Muscle layer of duodenum (tissue), 2 donors: ENCODE data around the gene KRT23.

ENCODE experiments used
- H3K27ac ChIP-seq: one replicate; pipeline ENCODE4 v1.7.0; 2013; ENCODE audit warnings: mild to moderate bottlenecking, low read length
- H3K27me3 ChIP-seq: one replicate; pipeline ENCODE4 v1.7.0; 2013; ENCODE audit warnings: low read depth, mild to moderate bottlenecking, control low read depth, low read length
- H3K36me3 ChIP-seq, 2 donors: one replicate each; pipeline ENCODE4 v1.7.0; 2013; ENCODE audit warnings: low read length in 2 of 2, control low read depth in 1 of 2, mild to moderate bottlenecking in 1 of 2; ENCODE audit not compliant: insufficient read depth in 2 of 2, control insufficient read depth in 1 of 2
- H3K4me1 ChIP-seq, 2 donors: one replicate each; pipeline ENCODE4 v1.7.0; 2013; ENCODE audit warnings: low read length in 2 of 2, mild to moderate bottlenecking in 2 of 2, control low read depth in 1 of 2, moderate library complexity in 1 of 2; ENCODE audit not compliant: insufficient read depth in 2 of 2, control insufficient read depth in 1 of 2
- H3K4me3 ChIP-seq, 2 donors: one replicate each; pipeline ENCODE4 v1.7.0; 2013; ENCODE audit warnings: low read length in 2 of 2, low read depth in 1 of 2, mild to moderate bottlenecking in 1 of 2
- H3K9me3 ChIP-seq, 2 donors: one replicate each; pipeline ENCODE4 v1.7.0; 2013; ENCODE audit warnings: low read length in 2 of 2, control low read depth in 1 of 2, mild to moderate bottlenecking in 1 of 2; ENCODE audit not compliant: control insufficient read depth in 1 of 2
- donor health status: healthy.

The KRT23 gene

GRCh38 chr17:40937384-40937819 is at the start of gene KRT23:
TSS of gene KRT23 (minus strand) at chr17:40937646. CDS start at chr17:40936603, 1,043 bp downstream.
- Histone ChIP-seq H3K4me1 (peaks cover 0 to 4% of the 10 kb centered on the region in 2 donors), H3K27me3 (no peaks in the 10 kb centered on the region), H3K4me3 (no peak within 1 kb of the TSS), H3K36me3 (no peaks in the 10 kb centered on the region), H3K27ac (no peak within 1 kb of the TSS), H3K9me3 (no peaks in the 10 kb centered on the region)

GRCh38 chr17:40986920-40987319 is 49.5 kb upstream of the KRT23 start:
- H3K4me1 ChIP-seq: no peaks in the 10 kb centered on the region
- no peak overlapping the region for H3K27ac ChIP-seq
- H3K9me3 ChIP-seq: no peaks in the 10 kb centered on the region
- H3K36me3 ChIP-seq: no peaks in the 10 kb centered on the region
- no peak overlapping the region for H3K4me3 ChIP-seq
- no peaks in the 10 kb centered on the region for H3K27me3 ChIP-seq

- H3K36me3 ChIP-seq: no peaks in the 10 kb centered on the region
- peaks cover 0 to 7% of the 10 kb centered on the region in 2 donors for H3K4me1 ChIP-seq
- no peaks in the 10 kb centered on the region for H3K9me3 ChIP-seq
- no peaks in the 10 kb centered on the region for H3K27me3 ChIP-seq
- H3K4me3 ChIP-seq: no peak within 1 kb of the TSS
- no peak within 1 kb of the TSS for H3K27ac ChIP-seq
Measured at GRCh38 chr17:40984226-40984625, 46.8 kb upstream of the KRT23 start, which contains the start of gene KRT40. TSS of gene KRT40 (minus strand) at chr17:40984326. CDS start at chr17:40984273, 53 bp downstream.

GRCh38 chr17:40981115-40981514 is 43.7 kb upstream of the KRT23 start:
- Histone ChIP-seq H3K4me3 (no peak overlapping the region), H3K4me1 (peaks cover 0 to 7% of the 10 kb centered on the region in 2 donors), H3K27ac (no peak overlapping the region), H3K36me3 (no peaks in the 10 kb centered on the region), H3K9me3 (no peaks in the 10 kb centered on the region), H3K27me3 (no peaks in the 10 kb centered on the region)

- H3K36me3 ChIP-seq: no peaks in the 10 kb centered on the region
- H3K27me3 ChIP-seq: no peaks in the 10 kb centered on the region
- H3K27ac ChIP-seq: no peak overlapping the region
- H3K4me1 ChIP-seq: peaks cover 0 to 7% of the 10 kb centered on the region in 2 donors
- no peaks in the 10 kb centered on the region for H3K9me3 ChIP-seq
- H3K4me3 ChIP-seq: no peak overlapping the region
Measured at GRCh38 chr17:40980596-40980995, 43.1 kb upstream of the KRT23 start.

DNA sequence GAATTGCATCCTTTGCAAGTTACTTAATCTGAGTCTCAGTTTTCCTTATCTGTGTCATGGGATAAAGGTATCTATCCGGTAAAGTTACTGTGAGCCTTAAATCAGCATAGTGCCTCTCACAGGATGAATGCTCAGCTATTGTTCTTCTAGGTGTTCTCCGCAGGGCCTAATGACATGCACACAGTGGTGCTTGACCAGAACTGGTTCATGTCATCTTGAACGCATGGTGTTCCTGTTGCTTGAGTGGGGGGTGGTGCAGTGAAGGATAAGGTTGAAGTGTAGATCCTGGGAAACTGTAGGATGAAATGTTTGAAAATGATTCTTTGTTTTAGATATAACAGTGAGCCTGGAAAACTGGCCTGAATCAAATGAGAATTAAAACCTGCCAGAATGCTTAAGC is 42.7 kb upstream of the KRT23 start:
- H3K36me3 ChIP-seq: no peaks in the 10 kb centered on the region
- no peaks in the 10 kb centered on the region for H3K27me3 ChIP-seq
- no peak overlapping the region for H3K4me3 ChIP-seq
- no peaks in the 10 kb centered on the region for H3K9me3 ChIP-seq
- no peak overlapping the region for H3K27ac ChIP-seq
- peaks cover 0 to 7% of the 10 kb centered on the region in 2 donors for H3K4me1 ChIP-seq

- Histone ChIP-seq H3K9me3 (no peaks in the 10 kb centered on the region), H3K27me3 (no peaks in the 10 kb centered on the region), H3K36me3 (no peaks in the 10 kb centered on the region), H3K4me3 (no peak overlapping the region), H3K27ac (no peak overlapping the region), H3K4me1 (peaks cover 0 to 7% of the 10 kb centered on the region in 2 donors)
Measured at GRCh38 chr17:40978575-40979151, 41.2 kb upstream of the KRT23 start.

GRCh38 chr17:40975516-40975915 is 38.1 kb upstream of the KRT23 start:
- Histone ChIP-seq H3K27ac (no peak overlapping the region), H3K36me3 (no peaks in the 10 kb centered on the region), H3K4me3 (no peak overlapping the region), H3K9me3 (no peaks in the 10 kb centered on the region), H3K4me1 (peaks cover 0 to 1% of the 10 kb centered on the region in 2 donors), H3K27me3 (no peaks in the 10 kb centered on the region)

DNA sequence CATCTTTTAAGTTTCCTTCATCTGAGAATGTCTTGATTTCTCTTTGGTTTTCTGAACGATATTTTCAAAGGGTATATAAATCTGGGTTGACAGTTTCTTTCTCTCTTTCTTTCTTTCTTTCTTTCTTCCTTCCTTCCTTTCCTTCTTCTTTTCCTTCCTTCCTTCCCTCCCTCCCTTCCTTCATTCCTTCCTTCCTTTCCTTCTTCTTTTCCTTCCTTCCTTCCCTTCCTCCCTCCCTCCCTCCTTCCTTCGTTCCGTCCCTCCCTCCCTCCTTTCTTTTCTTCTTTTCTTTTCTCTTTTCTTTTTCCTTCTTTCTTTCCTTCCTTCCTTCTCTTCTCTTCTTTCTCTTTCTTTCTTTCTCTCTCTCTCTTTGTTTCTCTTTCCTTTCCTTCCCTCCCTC is 36.9 kb upstream of the KRT23 start:
- H3K36me3 ChIP-seq: no peaks in the 10 kb centered on the region
- no peak overlapping the region for H3K27ac ChIP-seq
- H3K4me1 ChIP-seq: no peaks in the 10 kb centered on the region
- no peaks in the 10 kb centered on the region for H3K9me3 ChIP-seq
- no peaks in the 10 kb centered on the region for H3K27me3 ChIP-seq
- no peak overlapping the region for H3K4me3 ChIP-seq

DNA sequence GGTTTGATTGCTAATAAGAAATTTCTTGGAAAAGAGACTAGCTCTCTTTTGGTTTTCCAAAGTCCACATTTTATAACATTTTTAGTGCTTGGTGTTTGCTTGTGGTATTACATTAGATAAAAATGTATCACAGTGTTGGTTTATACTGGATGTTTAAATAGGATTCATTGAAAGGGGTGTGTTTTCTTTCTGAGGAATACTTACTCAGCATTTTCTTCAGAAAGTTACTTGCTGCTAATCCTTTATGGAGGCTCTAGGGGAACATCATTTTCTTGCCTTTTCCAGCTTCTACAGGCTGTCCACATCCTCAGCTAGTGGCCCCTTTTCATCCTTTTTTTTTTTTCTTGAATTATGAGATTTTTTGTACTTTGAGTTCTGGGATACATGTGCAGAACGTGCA is 30.1 kb upstream of the KRT23 start:
- H3K9me3 ChIP-seq: no peaks in the 10 kb centered on the region
- H3K4me1 ChIP-seq: no peaks in the 10 kb centered on the region
- no peaks in the 10 kb centered on the region for H3K36me3 ChIP-seq
- H3K27me3 ChIP-seq: no peaks in the 10 kb centered on the region
- no peak overlapping the region for H3K27ac ChIP-seq
- no peak overlapping the region for H3K4me3 ChIP-seq

DNA sequence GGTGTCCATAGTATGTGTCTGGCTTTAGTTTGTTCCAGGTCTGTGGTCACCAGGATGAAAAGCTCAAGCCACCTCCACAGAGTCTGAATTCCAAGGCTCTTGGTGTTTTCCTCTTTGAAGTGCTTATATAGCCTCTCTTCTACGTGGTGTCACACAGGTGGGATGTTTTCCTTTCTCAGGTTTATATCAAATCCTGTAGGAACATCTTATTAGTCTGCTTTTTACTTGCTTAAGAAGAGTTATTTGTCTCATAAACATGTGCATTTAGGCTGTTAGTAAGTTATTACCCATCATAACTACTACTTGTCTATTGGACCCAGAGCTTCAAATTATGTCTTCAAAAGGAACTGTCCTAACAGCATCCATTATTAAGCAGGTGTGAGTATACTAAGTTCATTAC is 29.4 kb upstream of the KRT23 start, which contains the start of gene KRT39:
TSS of gene KRT39 (minus strand) at position 101 of the 400 bp plus-strand sequence. CDS start at position 9, 92 bp downstream.
- Histone ChIP-seq H3K4me3 (no peak within 1 kb of the TSS), H3K9me3 (no peaks in the 10 kb centered on the region), H3K36me3 (no peaks in the 10 kb centered on the region), H3K27me3 (no peaks in the 10 kb centered on the region), H3K27ac (no peak within 1 kb of the TSS), H3K4me1 (no peaks in the 10 kb centered on the region)

DNA sequence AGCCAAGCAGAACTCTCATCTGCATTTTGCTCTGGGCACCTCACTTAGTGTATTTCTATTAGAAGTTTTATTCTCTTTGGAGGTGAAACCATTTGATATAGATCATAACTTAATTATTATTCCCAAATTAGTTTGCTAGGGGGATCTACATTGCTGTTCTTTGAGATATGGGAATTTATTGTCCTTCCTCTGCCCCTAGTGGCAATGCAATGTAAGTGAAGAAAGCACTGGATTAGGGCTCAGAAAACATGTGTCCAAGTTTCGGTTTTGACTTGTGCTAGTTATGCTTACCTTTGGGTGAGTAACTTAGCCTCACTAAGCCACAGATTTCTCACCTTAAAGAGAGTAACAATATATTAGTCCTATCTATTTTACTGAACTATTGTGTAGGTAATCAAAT is 26.4 kb upstream of the KRT23 start:
- Histone ChIP-seq H3K27ac (no peak overlapping the region), H3K4me3 (no peak overlapping the region), H3K4me1 (no peaks in the 10 kb centered on the region), H3K27me3 (no peaks in the 10 kb centered on the region), H3K9me3 (no peaks in the 10 kb centered on the region), H3K36me3 (no peaks in the 10 kb centered on the region)
